Measurements from ENCODE around the gene SEPTIN1. TPM values are rescaled to one million over a fixed set of nuclear protein-coding genes. Genes with fewer than 3 reads are reported as not detected.

Gene SEPTIN1
- total and polyA plus RNA-seq, 12 donors = 0.11 to 19.8 (median 2.8) TPM; not detected in 1

GRCh38 chr16:30401768-30402425, 19.5 kb upstream of the SEPTIN1 start:
- TF ChIP-seq CTCF (IDR thresholded peaks at IDR 0.05) = no peak
- Histone ChIP-seq H3K36me3 (replicated peaks in 1 of 2) (peaks cover 0 to 17% of the 10 kb centered on the region in 2 donors), H3K9me3 (replicated peaks in 1 of 3) (no peaks in the 10 kb centered on the region), H3K27ac (no peak overlapping the region), H3K27me3 (no peaks in the 10 kb centered on the region), H3K4me3 (no peak overlapping the region), H3K4me1 (replicated peaks in 1 of 2) (peaks cover 3 to 21% of the 10 kb centered on the region in 2 donors)
- no peak for DNase-seq
- intact Hi-C loops (cut with DNase I) = loop anchor here in 1 of 2 donors (10.0 kb wide), 2 partner anchors 63 to 297 kb away; no protein-coding TSS in a partner anchor
- WGBS, 4 donors = 66 to 71% (median 69%) methylated on average over 8 of the region's 8 CpGs

GRCh38 chr16:30399435-30400186, 17.2 kb upstream of the SEPTIN1 start:
- Histone ChIP-seq H3K36me3 (replicated peaks in 1 of 2) (peaks cover 0 to 17% of the 10 kb centered on the region in 2 donors), H3K27ac (peak overlapping the region; percentile 59 to 82 (median 72)), H3K4me1 (replicated peaks in 1 of 2) (peaks cover 5 to 26% of the 10 kb centered on the region in 2 donors), H3K9me3 (replicated peaks in 1 of 3) (no peaks in the 10 kb centered on the region), H3K27me3 (no peaks in the 10 kb centered on the region), H3K4me3 (peak overlapping the region in 2 of 4 donors; percentile 61 to 84)
- no peak for DNase-seq
- WGBS, 4 donors = 10 to 15% (median 13%) methylated on average over 5 to 12 of the region's 12 CpGs
- TF ChIP-seq CTCF (IDR thresholded peaks at IDR 0.05) = no peak
- no peak for TF ChIP-seq POLR2A (IDR thresholded peaks at IDR 0.05)
- intact Hi-C loops (cut with DNase I) = loop anchor here in 1 of 2 donors (10.0 kb wide), 2 partner anchors 65 to 295 kb away; no protein-coding TSS in a partner anchor

- TF ChIP-seq CTCF (IDR thresholded peaks at IDR 0.05) = no peak
- TF ChIP-seq POLR2A (IDR thresholded peaks at IDR 0.05) = no peak
- intact Hi-C loops (cut with DNase I) = no loop called here
- Histone ChIP-seq H3K27me3 (no peaks in the 10 kb centered on the region), H3K4me3 (no peak overlapping the region), H3K36me3 (replicated peaks in 1 of 2) (peaks cover 0 to 17% of the 10 kb centered on the region in 2 donors), H3K4me1 (replicated peaks in 1 of 2) (peaks cover 13 to 31% of the 10 kb centered on the region in 2 donors), H3K9me3 (replicated peaks in 1 of 3) (no peaks in the 10 kb centered on the region), H3K27ac (peak overlapping the region in 2 of 5 donors; percentile 77 to 82)
- 56 to 77% (median 69%) methylated on average over 11 to 23 of the region's 23 CpGs for WGBS, 4 donors
- no peak for DNase-seq
Observed at GRCh38 chr16:30398661-30399434, 16.5 kb upstream of the SEPTIN1 start.
